ENCODE results near the gene IGFBP5. TPM values are rescaled to one million over a fixed set of nuclear protein-coding genes. Genes with fewer than 3 reads are reported as not detected.

The IGFBP5 gene
- total RNA-seq, 2 experiments from 2014 or later = not detected

DNA sequence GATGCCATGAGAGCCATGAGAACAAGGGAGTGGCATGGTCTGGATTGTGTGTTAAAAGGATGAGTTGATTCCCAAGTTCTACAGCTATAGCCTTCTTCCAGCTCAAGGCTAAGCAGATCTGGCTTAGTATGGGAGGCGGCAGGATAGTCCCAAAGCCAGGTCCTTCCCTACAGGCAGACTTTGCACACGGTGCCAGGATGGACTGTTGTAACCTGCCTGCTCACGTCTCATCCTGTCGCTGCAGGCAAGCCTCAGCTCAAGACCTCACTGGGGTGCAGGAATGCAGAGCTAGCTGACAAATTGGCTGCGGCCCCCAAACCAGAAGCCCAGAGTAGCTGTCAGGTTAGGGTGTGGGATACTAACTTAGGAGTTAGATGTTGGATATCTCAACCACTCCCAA lies 28.8 kb upstream of the IGFBP5 start:
- no peak overlapping the region for H3K4me2 ChIP-seq (ENCODE audit: low read length)
- no peaks in the 10 kb centered on the region for H3K9me2 ChIP-seq (ENCODE audit: insufficient read depth, low read length)
- H2AFZ ChIP-seq (ENCODE audit: low read length) = no peak overlapping the region
- H3K27ac ChIP-seq (ENCODE audit: low read depth, low read length, poor library complexity, severe bottlenecking) = no peak overlapping the region
- no peaks in the 10 kb centered on the region for H3K79me2 ChIP-seq (ENCODE audit: insufficient read depth, low read depth, low read length)
- H3K4me1 ChIP-seq (ENCODE audit: insufficient read depth, low read length, poor library complexity, severe bottlenecking) = no peaks in the 10 kb centered on the region
- BruUV-seq (replicated peaks) = no TSS peak
- H3K4me3 ChIP-seq (ENCODE audit: low read depth, low read length, poor library complexity, severe bottlenecking) = no peak overlapping the region
- ChIA-PET POLR2A (no interaction called here), CTCF (ENCODE audit: unreplicated experiment) (no interaction called here)
- H4K20me1 ChIP-seq (ENCODE audit: insufficient read depth, low read length) = no peaks in the 10 kb centered on the region
- no peaks in the 10 kb centered on the region for H3K36me3 ChIP-seq (ENCODE audit: insufficient read depth, low read length)
- no peak for DNase-seq (ENCODE audit: low spot score)
- intact Hi-C loops (cut with micrococcal nuclease; ENCODE audit: unreplicated experiment) = no loop called here
- H3K9me3 ChIP-seq (ENCODE audit: low read length) = no peaks in the 10 kb centered on the region
- TF ChIP-seq, protein P1, sequence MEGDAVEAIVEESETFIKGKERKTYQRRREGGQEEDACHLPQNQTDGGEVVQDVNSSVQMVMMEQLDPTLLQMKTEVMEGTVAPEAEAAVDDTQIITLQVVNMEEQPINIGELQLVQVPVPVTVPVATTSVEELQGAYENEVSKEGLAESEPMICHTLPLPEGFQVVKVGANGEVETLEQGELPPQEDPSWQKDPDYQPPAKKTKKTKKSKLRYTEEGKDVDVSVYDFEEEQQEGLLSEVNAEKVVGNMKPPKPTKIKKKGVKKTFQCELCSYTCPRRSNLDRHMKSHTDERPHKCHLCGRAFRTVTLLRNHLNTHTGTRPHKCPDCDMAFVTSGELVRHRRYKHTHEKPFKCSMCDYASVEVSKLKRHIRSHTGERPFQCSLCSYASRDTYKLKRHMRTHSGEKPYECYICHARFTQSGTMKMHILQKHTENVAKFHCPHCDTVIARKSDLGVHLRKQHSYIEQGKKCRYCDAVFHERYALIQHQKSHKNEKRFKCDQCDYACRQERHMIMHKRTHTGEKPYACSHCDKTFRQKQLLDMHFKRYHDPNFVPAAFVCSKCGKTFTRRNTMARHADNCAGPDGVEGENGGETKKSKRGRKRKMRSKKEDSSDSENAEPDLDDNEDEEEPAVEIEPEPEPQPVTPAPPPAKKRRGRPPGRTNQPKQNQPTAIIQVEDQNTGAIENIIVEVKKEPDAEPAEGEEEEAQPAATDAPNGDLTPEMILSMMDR (conservative IDR thresholded peaks at IDR 0.05; ENCODE audit: low read length) = no peak
- no peak for TF ChIP-seq EZH2phosphoT487 (IDR thresholded peaks at IDR 0.05; ENCODE audit: borderline replicate concordance, low read depth, low read length)

DNA sequence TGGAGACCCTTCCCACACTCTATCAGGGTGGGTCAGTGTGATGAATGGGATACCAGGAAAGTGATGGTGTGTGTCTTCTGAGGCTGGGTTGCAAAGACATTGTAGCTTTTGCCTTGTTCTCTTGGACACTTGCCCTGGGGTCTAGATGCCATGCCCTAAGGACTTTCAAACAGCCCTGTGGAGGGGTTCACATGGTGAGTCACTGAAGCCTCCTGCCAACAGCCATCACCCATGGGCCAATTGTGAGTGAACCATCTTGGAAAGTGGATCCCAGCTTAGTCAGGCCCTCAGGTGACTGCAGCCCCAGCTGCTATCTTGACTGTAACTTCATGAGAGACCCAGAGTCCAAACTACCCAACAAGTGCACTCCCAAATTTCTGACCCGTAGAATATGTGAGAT lies 25.8 kb upstream of the IGFBP5 start:
- no peaks in the 10 kb centered on the region for H4K20me1 ChIP-seq (ENCODE audit: insufficient read depth, low read length)
- H3K79me2 ChIP-seq (ENCODE audit: insufficient read depth, low read depth, low read length) = no peaks in the 10 kb centered on the region
- POLR2A ChIA-PET = no interaction called here
- H2AFZ ChIP-seq (ENCODE audit: low read length) = no peak overlapping the region
- no peaks in the 10 kb centered on the region for H3K9me2 ChIP-seq (ENCODE audit: insufficient read depth, low read length)
- no peak overlapping the region for H3K4me2 ChIP-seq (ENCODE audit: low read length)
- no peaks in the 10 kb centered on the region for H3K4me1 ChIP-seq (ENCODE audit: insufficient read depth, low read length, poor library complexity, severe bottlenecking)
- no TSS peak for BruUV-seq (replicated peaks)
- H3K27ac ChIP-seq (ENCODE audit: low read depth, low read length, poor library complexity, severe bottlenecking) = no peak overlapping the region
- DNase-seq (ENCODE audit: low spot score) = no peak
- H3K4me3 ChIP-seq (ENCODE audit: low read depth, low read length, poor library complexity, severe bottlenecking) = no peak overlapping the region
- CTCF ChIA-PET (ENCODE audit: unreplicated experiment) = interaction anchor here (0.6 kb wide), 1 partner anchor 30 kb away, joined by 9 read pairs; no protein-coding TSS in a partner anchor
- no peak for TF ChIP-seq EZH2phosphoT487 (IDR thresholded peaks at IDR 0.05; ENCODE audit: borderline replicate concordance, low read depth, low read length)
- TF ChIP-seq, protein P1 (conservative IDR thresholded peaks at IDR 0.05; ENCODE audit: low read length) = no peak
- no peaks in the 10 kb centered on the region for H3K36me3 ChIP-seq (ENCODE audit: insufficient read depth, low read length)
- H3K9me3 ChIP-seq (ENCODE audit: low read length) = no peaks in the 10 kb centered on the region
- intact Hi-C loops (cut with micrococcal nuclease; ENCODE audit: unreplicated experiment) = no loop called here

DNA sequence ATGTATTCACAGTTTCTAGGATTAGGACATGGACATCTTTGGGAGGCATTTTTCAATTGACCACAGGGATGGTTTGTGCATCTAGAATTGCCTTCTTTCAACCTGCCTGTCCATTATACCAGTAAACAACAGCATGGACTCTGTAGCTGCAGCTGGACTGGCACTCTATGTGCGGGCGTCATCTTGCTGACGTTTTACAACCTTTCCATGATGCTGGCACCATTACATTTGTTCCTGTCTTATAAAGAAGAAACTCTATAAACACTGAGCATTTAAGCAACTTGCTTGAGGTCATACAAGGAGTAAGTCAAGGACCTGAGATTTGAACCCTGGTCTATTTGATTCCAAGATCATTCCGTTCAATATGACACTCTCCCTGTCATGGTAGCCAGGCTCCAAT lies 25.4 kb upstream of the IGFBP5 start:
- H3K9me3 ChIP-seq (ENCODE audit: low read length) = no peaks in the 10 kb centered on the region
- POLR2A ChIA-PET = no interaction called here
- no peak overlapping the region for H3K4me3 ChIP-seq (ENCODE audit: low read depth, low read length, poor library complexity, severe bottlenecking)
- H4K20me1 ChIP-seq (ENCODE audit: insufficient read depth, low read length) = no peaks in the 10 kb centered on the region
- no peak for DNase-seq (ENCODE audit: low spot score)
- no peak for TF ChIP-seq EZH2phosphoT487 (IDR thresholded peaks at IDR 0.05; ENCODE audit: borderline replicate concordance, low read depth, low read length)
- TF ChIP-seq, protein P1 (conservative IDR thresholded peaks at IDR 0.05; ENCODE audit: low read length) = no peak
- intact Hi-C loops (cut with micrococcal nuclease; ENCODE audit: unreplicated experiment) = no loop called here
- H3K27ac ChIP-seq (ENCODE audit: low read depth, low read length, poor library complexity, severe bottlenecking) = no peak overlapping the region
- H2AFZ ChIP-seq (ENCODE audit: low read length) = no peak overlapping the region
- H3K4me1 ChIP-seq (ENCODE audit: insufficient read depth, low read length, poor library complexity, severe bottlenecking) = no peaks in the 10 kb centered on the region
- no peaks in the 10 kb centered on the region for H3K9me2 ChIP-seq (ENCODE audit: insufficient read depth, low read length)
- no TSS peak for BruUV-seq (replicated peaks)
- no peak overlapping the region for H3K4me2 ChIP-seq (ENCODE audit: low read length)
- H3K36me3 ChIP-seq (ENCODE audit: insufficient read depth, low read length) = no peaks in the 10 kb centered on the region
- H3K79me2 ChIP-seq (ENCODE audit: insufficient read depth, low read depth, low read length) = no peaks in the 10 kb centered on the region
- CTCF ChIA-PET (ENCODE audit: unreplicated experiment) = no interaction called here
